ENCODE measurements around the gene HPS3.
"Not testable (repeated sequence)": the region's sequence is repeated elsewhere in the genome, so short reads cannot be mapped to it uniquely, and the experiment has no call there.

Gene HPS3

GRCh38 chr3:149186721-149187120 lies 57.3 kb downstream of the HPS3 start:
- no peak overlapping the region for H3K4me3 ChIP-seq (ENCODE audit: low read depth, low read length)
- no peak overlapping the region for H3K9ac ChIP-seq (ENCODE audit: low read length)
- no peaks in the 10 kb centered on the region for H3K36me3 ChIP-seq (ENCODE audit: control insufficient read depth, insufficient read depth, low read length)
- peaks cover 12% of the 10 kb centered on the region for H3K4me1 ChIP-seq (ENCODE audit: control insufficient read depth, insufficient read depth, low read length)
- no peak overlapping the region for H3K27ac ChIP-seq (ENCODE audit: low read depth, low read length)
- peaks cover 9% of the 10 kb centered on the region for H3K9me3 ChIP-seq (ENCODE audit: control insufficient read depth, insufficient read depth, low read depth, low read length)
- H3K27me3 ChIP-seq (ENCODE audit: control insufficient read depth, insufficient read depth, low read length): no peaks in the 10 kb centered on the region

GRCh38 chr3:149188494-149188893 lies 59.1 kb downstream of the HPS3 start:
- Histone ChIP-seq H3K4me3 (ENCODE audit: low read depth, low read length) (no peak overlapping the region), H3K27me3 (ENCODE audit: control insufficient read depth, insufficient read depth, low read length) (no peaks in the 10 kb centered on the region)

GRCh38 chr3:149195221-149195620 lies 65.8 kb downstream of the HPS3 start:
- no peak overlapping the region for H3K9ac ChIP-seq (ENCODE audit: low read length)
- H3K27me3 ChIP-seq (ENCODE audit: control insufficient read depth, insufficient read depth, low read length): no peaks in the 10 kb centered on the region
- H3K4me1 ChIP-seq (ENCODE audit: control insufficient read depth, insufficient read depth, low read length): peaks cover 45% of the 10 kb centered on the region
- no peak overlapping the region for H3K4me3 ChIP-seq (ENCODE audit: low read depth, low read length)
- no peaks in the 10 kb centered on the region for H3K9me3 ChIP-seq (ENCODE audit: control insufficient read depth, insufficient read depth, low read depth, low read length)
- H3K36me3 ChIP-seq (ENCODE audit: control insufficient read depth, insufficient read depth, low read length): no peaks in the 10 kb centered on the region
- peak overlapping the region; percentile 99 for H3K27ac ChIP-seq (ENCODE audit: low read depth, low read length)

More at GRCh38 chr3:149188494-149188893, 59.1 kb downstream of the HPS3 start:
- Histone ChIP-seq H3K9me3 (ENCODE audit: control insufficient read depth, insufficient read depth, low read depth, low read length) (peaks cover 9% of the 10 kb centered on the region), H3K9ac (ENCODE audit: low read length) (no peak overlapping the region), H3K27ac (ENCODE audit: low read depth, low read length) (peak overlapping the region; percentile 47; the same call in 1 of the 2 replicates), H3K36me3 (ENCODE audit: control insufficient read depth, insufficient read depth, low read length) (no peaks in the 10 kb centered on the region), H3K4me1 (ENCODE audit: control insufficient read depth, insufficient read depth, low read length) (peaks cover 20% of the 10 kb centered on the region)

- Histone ChIP-seq H3K9ac (ENCODE audit: low read length) (peak overlapping the region; percentile 91), H3K4me3 (ENCODE audit: low read depth, low read length) (peak overlapping the region; percentile 46)
Observed at GRCh38 chr3:149196805-149197592, 67.6 kb downstream of the HPS3 start.

GRCh38 chr3:149197669-149198068 lies 68.2 kb downstream of the HPS3 start:
- Histone ChIP-seq H3K36me3 (ENCODE audit: control insufficient read depth, insufficient read depth, low read length) (no peaks in the 10 kb centered on the region), H3K27ac (ENCODE audit: low read depth, low read length) (peak overlapping the region; percentile 99), H3K4me3 (ENCODE audit: low read depth, low read length) (peak overlapping the region; percentile 46), H3K9me3 (ENCODE audit: control insufficient read depth, insufficient read depth, low read depth, low read length) (no peaks in the 10 kb centered on the region), H3K4me1 (ENCODE audit: control insufficient read depth, insufficient read depth, low read length) (peaks cover 44% of the 10 kb centered on the region), H3K9ac (ENCODE audit: low read length) (peak overlapping the region; percentile 91), H3K27me3 (ENCODE audit: control insufficient read depth, insufficient read depth, low read length) (no peaks in the 10 kb centered on the region)

More at GRCh38 chr3:149196805-149197592, 67.6 kb downstream of the HPS3 start:
- H3K36me3 ChIP-seq (ENCODE audit: control insufficient read depth, insufficient read depth, low read length); H3K27me3 ChIP-seq (ENCODE audit: control insufficient read depth, insufficient read depth, low read length); H3K9me3 ChIP-seq (ENCODE audit: control insufficient read depth, insufficient read depth, low read depth, low read length): not testable (repeated sequence)
- peak overlapping the region; percentile 99 for H3K27ac ChIP-seq (ENCODE audit: low read depth, low read length)
- H3K4me1 ChIP-seq (ENCODE audit: control insufficient read depth, insufficient read depth, low read length): peaks cover 45% of the 10 kb centered on the region

GRCh38 chr3:149198611-149199010 lies 69.2 kb downstream of the HPS3 start:
- Histone ChIP-seq H3K27ac (ENCODE audit: low read depth, low read length) (peak overlapping the region; percentile 99), H3K9me3 (ENCODE audit: control insufficient read depth, insufficient read depth, low read depth, low read length) (no peaks in the 10 kb centered on the region)

GRCh38 chr3:149199474-149199873 lies 70.0 kb downstream of the HPS3 start:
- Histone ChIP-seq H3K27ac (ENCODE audit: low read depth, low read length) (peak overlapping the region; percentile 99), H3K27me3 (ENCODE audit: control insufficient read depth, insufficient read depth, low read length) (no peaks in the 10 kb centered on the region), H3K36me3 (ENCODE audit: control insufficient read depth, insufficient read depth, low read length) (no peaks in the 10 kb centered on the region), H3K9ac (ENCODE audit: low read length) (peak overlapping the region; percentile 58), H3K9me3 (ENCODE audit: control insufficient read depth, insufficient read depth, low read depth, low read length) (no peaks in the 10 kb centered on the region), H3K4me3 (ENCODE audit: low read depth, low read length) (no peak overlapping the region), H3K4me1 (ENCODE audit: control insufficient read depth, insufficient read depth, low read length) (peaks cover 41% of the 10 kb centered on the region)

More at GRCh38 chr3:149198611-149199010, 69.2 kb downstream of the HPS3 start:
- peaks cover 36% of the 10 kb centered on the region for H3K4me1 ChIP-seq (ENCODE audit: control insufficient read depth, insufficient read depth, low read length)
- H3K36me3 ChIP-seq (ENCODE audit: control insufficient read depth, insufficient read depth, low read length): no peaks in the 10 kb centered on the region
- H3K4me3 ChIP-seq (ENCODE audit: low read depth, low read length): peak overlapping the region; percentile 49
- no peaks in the 10 kb centered on the region for H3K27me3 ChIP-seq (ENCODE audit: control insufficient read depth, insufficient read depth, low read length)
- peak overlapping the region; percentile 91 for H3K9ac ChIP-seq (ENCODE audit: low read length)

GRCh38 chr3:149203758-149204157 lies 74.3 kb downstream of the HPS3 start:
- no peak overlapping the region for H3K9ac ChIP-seq (ENCODE audit: low read length)

GRCh38 chr3:149204390-149204991 lies 75.1 kb downstream of the HPS3 start:
- no peaks in the 10 kb centered on the region for H3K36me3 ChIP-seq (ENCODE audit: control insufficient read depth, insufficient read depth, low read length)
- H3K27ac ChIP-seq (ENCODE audit: low read depth, low read length): no peak overlapping the region
- no peak overlapping the region for H3K9ac ChIP-seq (ENCODE audit: low read length)
- no peaks in the 10 kb centered on the region for H3K27me3 ChIP-seq (ENCODE audit: control insufficient read depth, insufficient read depth, low read length)
- no peak overlapping the region for H3K4me3 ChIP-seq (ENCODE audit: low read depth, low read length)
- H3K9me3 ChIP-seq (ENCODE audit: control insufficient read depth, insufficient read depth, low read depth, low read length): no peaks in the 10 kb centered on the region
- H3K4me1 ChIP-seq (ENCODE audit: control insufficient read depth, insufficient read depth, low read length): peaks cover 15% of the 10 kb centered on the region

More at GRCh38 chr3:149203758-149204157, 74.3 kb downstream of the HPS3 start:
- H3K36me3 ChIP-seq (ENCODE audit: control insufficient read depth, insufficient read depth, low read length): no peaks in the 10 kb centered on the region
- no peak overlapping the region for H3K27ac ChIP-seq (ENCODE audit: low read depth, low read length)
- no peaks in the 10 kb centered on the region for H3K9me3 ChIP-seq (ENCODE audit: control insufficient read depth, insufficient read depth, low read depth, low read length)
- H3K27me3 ChIP-seq (ENCODE audit: control insufficient read depth, insufficient read depth, low read length): no peaks in the 10 kb centered on the region
- H3K4me1 ChIP-seq (ENCODE audit: control insufficient read depth, insufficient read depth, low read length): peaks cover 18% of the 10 kb centered on the region
- H3K4me3 ChIP-seq (ENCODE audit: low read depth, low read length): no peak overlapping the region

GRCh38 chr3:149207475-149207874 lies 78.0 kb downstream of the HPS3 start:
- Histone ChIP-seq H3K27ac (ENCODE audit: low read depth, low read length) (no peak overlapping the region), H3K27me3 (ENCODE audit: control insufficient read depth, insufficient read depth, low read length) (no peaks in the 10 kb centered on the region), H3K4me3 (ENCODE audit: low read depth, low read length) (no peak overlapping the region), H3K4me1 (ENCODE audit: control insufficient read depth, insufficient read depth, low read length) (peaks cover 12% of the 10 kb centered on the region; the same call in 1 of the 2 replicates), H3K9me3 (ENCODE audit: control insufficient read depth, insufficient read depth, low read depth, low read length) (no peaks in the 10 kb centered on the region), H3K36me3 (ENCODE audit: control insufficient read depth, insufficient read depth, low read length) (no peaks in the 10 kb centered on the region), H3K9ac (ENCODE audit: low read length) (no peak overlapping the region)

- Histone ChIP-seq H3K4me3 (ENCODE audit: low read depth, low read length) (no peak overlapping the region), H3K27ac (ENCODE audit: low read depth, low read length) (no peak overlapping the region), H3K9ac (ENCODE audit: low read length) (no peak overlapping the region), H3K27me3 (ENCODE audit: control insufficient read depth, insufficient read depth, low read length) (no peaks in the 10 kb centered on the region), H3K36me3 (ENCODE audit: control insufficient read depth, insufficient read depth, low read length) (no peaks in the 10 kb centered on the region), H3K4me1 (ENCODE audit: control insufficient read depth, insufficient read depth, low read length) (0 out of 2 replicates have a peak, but pooled peaks cover 3% of the 10 kb centered on the region), H3K9me3 (ENCODE audit: control insufficient read depth, insufficient read depth, low read depth, low read length) (no peaks in the 10 kb centered on the region)
Observed at GRCh38 chr3:149209431-149209830, 80.0 kb downstream of the HPS3 start.
